OCI-LY1 (cell line): ENCODE data around the gene GNAZ.

Experiments
- H2AFZ ChIP-seq: fragments of 200-600 bp; sonication (generic), shearing (Covaris generic); 2 replicates; pipeline ENCODE4 v1.6.0; 2014; ENCODE audit warnings: antibody characterized with exemption, mild to moderate bottlenecking, low read length
- H3F3A ChIP-seq: fragments of 200-600 bp; sonication (generic), shearing (Covaris generic); 2 replicates; pipeline ENCODE4 v1.6.0; 2014; ENCODE audit warnings: mild to moderate bottlenecking, antibody characterized with exemption, low read length, moderate library complexity; ENCODE audit not compliant: insufficient read depth
- H3K27ac ChIP-seq: fragments of 200-600 bp; sonication (generic); 2 replicates; pipeline ENCODE4 v1.5.1; 2014; ENCODE audit warnings: low read length, mixed run types, mild to moderate bottlenecking, low read depth; ENCODE audit not compliant: poor library complexity, severe bottlenecking
- H3K27me3 ChIP-seq: fragments of 200-600 bp; sonication (generic); 2 replicates; pipeline ENCODE4 v1.6.0; 2014; ENCODE audit warnings: antibody characterized with exemption, mild to moderate bottlenecking, low read length, moderate library complexity; ENCODE audit not compliant: insufficient read depth
- H3K36me3 ChIP-seq: fragments of 200-600 bp; sonication (generic); 2 replicates; pipeline ENCODE4 v1.6.1; 2014; ENCODE audit warnings: mild to moderate bottlenecking, antibody characterized with exemption, low read length, moderate library complexity, mixed read lengths; ENCODE audit not compliant: insufficient read depth
- H3K4me1 ChIP-seq: fragments of 200-600 bp; sonication (generic); 2 replicates; pipeline ENCODE4 v1.5.1; 2014; ENCODE audit warnings: mild to moderate bottlenecking, low read length, moderate library complexity; ENCODE audit not compliant: insufficient read depth, severe bottlenecking
- H3K4me2 ChIP-seq: fragments of 200-600 bp; sonication (generic), shearing (Covaris generic); 2 replicates; pipeline ENCODE4 v1.6.1; 2014; ENCODE audit warnings: low read length
- H3K4me3 ChIP-seq: fragments of 200-600 bp; sonication (generic); 2 replicates; pipeline ENCODE4 v1.5.1; 2014; ENCODE audit warnings: low read length, low read depth, mild to moderate bottlenecking, mixed read lengths; ENCODE audit not compliant: poor library complexity, severe bottlenecking
- H3K79me2 ChIP-seq: fragments of 200-600 bp; shearing (Covaris generic); 2 replicates; pipeline ENCODE4 v1.6.1; 2016; ENCODE audit warnings: mixed run types, low read length, mixed read lengths; ENCODE audit not compliant: insufficient read depth
- H3K9ac ChIP-seq: fragments of 200-600 bp; sonication (generic), shearing (Covaris generic); 2 replicates; pipeline ENCODE4 v1.6.1; 2014; ENCODE audit warnings: mild to moderate bottlenecking, low read length, mixed read lengths
- H3K9me2 ChIP-seq: fragments of 200-600 bp; sonication (generic), shearing (Covaris generic); 2 replicates; pipeline ENCODE4 v1.6.1; 2014; ENCODE audit warnings: low read depth, mild to moderate bottlenecking, low read length, mixed read lengths
- H3K9me3 ChIP-seq: fragments of 200-600 bp; shearing (Covaris generic); 2 replicates; pipeline ENCODE4 v1.6.1; 2014; ENCODE audit warnings: low read length, mixed read lengths
- H4K20me1 ChIP-seq: fragments of 200-600 bp; sonication (generic), shearing (Covaris generic); 2 replicates; pipeline ENCODE4 v1.6.0; 2016; ENCODE audit warnings: mild to moderate bottlenecking, low read length; ENCODE audit not compliant: insufficient read depth
- CTCF ChIP-seq: fragments of 200-600 bp; sonication (generic), shearing (Covaris generic); IDR thresholded peaks from 2 replicates; pipeline ENCODE4 v1.5.1; 2017; ENCODE audit warnings: mild to moderate bottlenecking, antibody characterized with exemption, low read length, moderate library complexity, mixed read lengths
- EZH2 ChIP-seq: fragments of 200-600 bp; sonication (generic), shearing (Covaris generic); IDR thresholded peaks from 2 replicates; pipeline ENCODE4 v1.8.0; 2017; ENCODE audit warnings: borderline replicate concordance, mixed run types, mild to moderate bottlenecking, antibody characterized with exemption, low read length, moderate library complexity, mixed read lengths

Gene GNAZ

DNA sequence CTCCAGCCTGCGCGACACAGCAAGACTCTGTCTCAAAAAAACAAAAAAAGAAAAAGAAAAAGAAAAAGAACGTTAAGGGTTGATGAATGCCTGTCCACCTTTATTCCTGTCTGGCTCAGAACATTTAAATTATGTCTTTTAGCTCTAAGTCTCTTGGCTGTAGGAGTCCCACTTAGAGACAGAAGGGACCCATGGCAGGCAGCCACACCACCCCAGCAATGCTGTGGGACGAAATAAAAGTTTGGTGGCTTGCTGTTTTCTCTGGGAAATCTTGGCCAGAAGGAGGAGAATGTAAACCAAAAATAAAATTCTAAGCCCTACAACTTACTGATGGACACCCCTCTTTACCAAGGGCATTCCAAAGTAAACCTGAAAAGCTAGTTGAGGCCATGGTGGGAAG, 38.9 kb upstream of the GNAZ start:
- no peaks in the 10 kb centered on the region for H3K36me3 ChIP-seq
- TF ChIP-seq CTCF (no peak), EZH2 (no peak)
- no peak overlapping the region for H3K4me2 ChIP-seq
- no peaks in the 10 kb centered on the region for H3F3A ChIP-seq
- H3K9me2 ChIP-seq: no peaks in the 10 kb centered on the region
- no peaks in the 10 kb centered on the region for H3K27me3 ChIP-seq
- peaks cover 19% of the 10 kb centered on the region for H3K4me1 ChIP-seq
- H4K20me1 ChIP-seq: no peaks in the 10 kb centered on the region
- no peak overlapping the region for H3K4me3 ChIP-seq
- H3K9me3 ChIP-seq: no peaks in the 10 kb centered on the region
- no peak overlapping the region for H3K9ac ChIP-seq
- no peak overlapping the region for H2AFZ ChIP-seq
- no peaks in the 10 kb centered on the region for H3K79me2 ChIP-seq
- no peak overlapping the region for H3K27ac ChIP-seq

GRCh38 chr22:23031786-23032185, 38.5 kb upstream of the GNAZ start:
- Histone ChIP-seq H3K79me2 (no peaks in the 10 kb centered on the region), H4K20me1 (no peaks in the 10 kb centered on the region), H3F3A (no peaks in the 10 kb centered on the region), H3K4me1 (peaks cover 23% of the 10 kb centered on the region), H3K27me3 (no peaks in the 10 kb centered on the region), H3K27ac (no peak overlapping the region), H3K9me2 (no peaks in the 10 kb centered on the region), H3K4me3 (no peak overlapping the region), H3K9ac (no peak overlapping the region), H3K4me2 (no peak overlapping the region), H3K36me3 (no peaks in the 10 kb centered on the region), H3K9me3 (no peaks in the 10 kb centered on the region), H2AFZ (no peak overlapping the region)
- no peak for TF ChIP-seq CTCF
- no peak for TF ChIP-seq EZH2

DNA sequence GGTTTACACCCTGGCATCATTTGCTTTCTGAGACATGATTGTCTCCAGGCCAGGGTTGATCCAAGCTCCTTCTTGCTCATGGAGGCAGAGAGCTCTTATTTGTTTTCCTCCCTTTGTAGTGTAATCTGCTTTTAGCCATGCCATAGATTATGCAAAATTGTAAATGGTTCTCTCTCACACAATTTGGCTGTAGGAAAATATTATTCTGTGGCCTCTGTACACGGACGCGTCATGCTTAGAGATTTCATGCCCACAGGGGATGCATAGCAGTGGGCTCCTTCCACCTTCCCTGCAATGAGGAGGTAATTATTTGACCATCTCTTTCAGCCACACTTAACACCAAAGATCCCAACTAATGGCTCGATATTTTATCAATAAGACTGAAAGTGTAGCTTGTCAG, 37.7 kb upstream of the GNAZ start:
- no peaks in the 10 kb centered on the region for H3K9me2 ChIP-seq
- H4K20me1 ChIP-seq: no peaks in the 10 kb centered on the region
- H3K27me3 ChIP-seq: no peaks in the 10 kb centered on the region
- no peaks in the 10 kb centered on the region for H3K79me2 ChIP-seq
- no peak overlapping the region for H3K4me3 ChIP-seq
- H3K27ac ChIP-seq: no peak overlapping the region
- TF ChIP-seq CTCF (no peak), EZH2 (no peak)
- H3K9ac ChIP-seq: no peak overlapping the region
- H3F3A ChIP-seq: no peaks in the 10 kb centered on the region
- H3K9me3 ChIP-seq: no peaks in the 10 kb centered on the region
- no peaks in the 10 kb centered on the region for H3K36me3 ChIP-seq
- peaks cover 23% of the 10 kb centered on the region for H3K4me1 ChIP-seq
- no peak overlapping the region for H3K4me2 ChIP-seq
- no peak overlapping the region for H2AFZ ChIP-seq
